NCI-H774 (cell line): ENCODE measurements around the gene HNRNPC.
"Not testable (repeated sequence)": the region's sequence is repeated elsewhere in the genome, so short reads cannot be mapped to it uniquely, and the experiment has no call there.

ENCODE experiments used
- DNase-seq: peaks from one replicate; lab custom pipeline; 2025; lab: John Stamatoyannopoulos, UW

HNRNPC gene

DNA sequence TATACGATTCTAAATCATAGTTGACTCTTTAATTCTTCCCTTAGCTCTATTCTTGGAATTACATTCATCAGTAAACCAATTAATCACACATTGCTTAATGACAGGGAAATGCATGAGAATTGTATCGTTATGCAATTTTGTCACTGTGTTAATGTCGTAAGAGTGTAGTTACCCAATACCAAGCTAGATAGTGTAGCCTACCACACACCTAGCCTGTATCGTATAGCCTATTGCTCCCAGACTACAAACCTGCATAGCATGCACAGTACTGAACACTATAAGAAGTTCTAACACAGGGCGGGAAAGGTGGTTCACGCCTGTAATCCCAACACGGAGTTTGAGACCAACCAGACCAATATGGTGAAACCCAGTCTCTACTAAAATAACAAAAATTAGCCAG lies 24.7 kb downstream of the HNRNPC start:
- DNase-seq: no peak

DNA sequence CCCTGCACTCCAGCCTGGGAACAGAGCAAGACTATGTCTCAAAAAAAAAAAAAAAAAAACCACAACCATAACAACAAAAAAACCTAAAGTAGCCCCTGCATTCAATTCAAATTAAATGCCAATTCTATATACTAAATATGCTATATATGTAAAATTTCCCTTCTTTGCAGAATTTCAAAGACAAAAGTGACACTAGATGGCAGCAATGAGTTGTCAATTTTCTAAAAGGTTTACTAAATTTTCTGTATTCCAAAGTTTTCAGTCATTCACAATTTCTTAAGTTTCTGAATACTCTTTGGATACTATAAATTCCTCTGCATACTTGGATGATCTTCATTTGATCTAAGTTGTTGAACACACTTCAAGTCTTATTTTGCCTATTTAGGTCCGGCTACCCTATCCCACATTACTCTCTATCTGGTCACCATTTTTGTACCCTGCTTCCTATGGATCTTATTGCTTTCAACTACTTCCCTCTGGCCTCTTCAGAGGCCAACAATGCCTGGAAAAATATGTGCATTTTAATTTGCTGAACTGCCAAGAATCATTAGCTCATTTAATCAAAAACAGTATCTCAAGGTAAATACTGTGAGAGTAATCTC lies 27.9 kb downstream of the HNRNPC start:
- DNase-seq: no peak

DNA sequence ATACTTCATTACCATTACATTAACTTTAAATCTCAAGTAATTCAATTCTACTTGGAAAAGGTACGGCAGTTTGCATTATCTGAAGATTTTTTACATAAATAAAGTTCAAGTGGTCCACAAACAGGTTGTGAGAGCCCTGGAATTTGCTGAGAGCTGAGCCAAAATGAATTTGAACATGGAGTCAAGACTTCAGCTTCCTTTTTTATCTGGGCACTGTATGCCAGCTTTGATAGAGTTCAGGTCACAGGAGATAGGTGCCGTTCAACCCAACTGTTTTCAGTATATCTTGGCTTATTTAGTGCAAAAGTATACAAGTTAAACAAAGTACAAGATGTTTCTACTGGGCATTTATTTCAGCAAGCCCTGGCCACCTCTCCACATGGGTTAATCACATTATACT lies 28.8 kb downstream of the HNRNPC start:
- DNase-seq: no peak

DNA sequence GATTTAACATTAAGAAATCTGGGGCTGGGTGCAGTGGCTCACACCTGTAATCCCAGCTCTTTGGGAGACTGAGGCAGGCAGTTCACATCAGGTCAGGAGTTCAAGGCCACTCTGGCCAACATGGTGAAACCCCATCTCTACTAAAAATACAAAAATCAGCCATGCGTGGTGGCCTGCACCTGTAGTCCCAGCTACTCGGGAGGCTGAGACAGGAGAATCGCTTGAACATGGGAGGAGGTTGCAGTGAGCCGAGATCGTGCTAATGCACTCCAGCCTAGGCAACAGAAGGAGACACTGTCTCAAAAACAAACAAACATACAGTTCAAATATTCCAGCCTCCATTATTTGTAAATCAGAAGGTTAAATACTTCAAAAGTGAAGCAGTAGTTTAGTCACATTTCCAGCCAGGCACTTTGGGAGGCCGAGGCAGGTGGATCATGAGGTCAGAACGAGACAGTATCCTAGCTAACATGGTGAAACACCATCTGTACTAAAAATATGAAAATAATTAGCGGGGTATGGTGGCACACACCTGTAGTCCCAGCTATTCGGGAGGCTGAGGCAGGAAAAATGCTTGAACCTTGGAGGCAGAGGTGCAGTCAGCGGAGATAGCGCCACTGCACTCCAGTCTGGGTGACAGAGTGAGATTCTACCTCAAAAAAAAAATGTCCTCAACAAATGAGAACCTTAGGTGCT lies 30.3 kb downstream of the HNRNPC start:
- no peak for DNase-seq

DNA sequence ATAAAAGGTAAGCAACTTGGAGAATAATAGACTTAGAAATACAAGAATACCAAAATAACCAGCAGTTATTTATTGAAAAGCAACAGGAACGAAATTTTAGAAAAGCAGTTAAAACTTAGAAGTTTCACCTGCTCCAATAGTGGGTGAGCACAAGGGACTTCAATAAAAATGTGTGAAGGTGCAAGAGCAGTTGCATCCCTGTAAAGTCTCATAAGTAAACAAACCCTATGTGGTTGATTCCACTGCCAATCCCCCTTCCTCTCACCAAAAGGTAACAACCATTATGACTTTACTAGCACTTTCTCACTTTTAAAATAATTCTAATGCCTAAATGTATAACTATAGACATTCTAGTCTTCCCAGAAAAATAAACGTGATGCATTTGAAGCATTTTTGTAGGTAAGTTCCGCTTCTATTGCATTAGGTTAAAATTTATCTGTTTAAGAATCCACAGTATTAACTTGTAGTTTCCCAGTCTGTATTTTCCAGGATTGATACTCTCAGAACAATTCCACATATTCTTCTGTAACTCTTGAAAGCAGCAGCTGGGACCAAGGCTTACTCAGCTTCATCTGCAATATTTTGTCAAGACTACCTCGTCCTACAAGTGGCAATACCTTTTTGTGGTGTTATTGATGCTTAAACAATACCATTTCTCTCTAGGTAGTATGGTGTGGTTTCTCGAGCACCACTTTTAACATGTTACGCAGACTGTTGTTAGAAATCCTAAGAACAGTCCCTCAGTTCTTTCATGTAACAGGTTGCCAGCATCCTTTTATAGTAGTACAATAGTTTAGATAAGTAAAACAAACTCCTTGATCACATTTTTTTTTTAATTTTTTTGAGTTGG lies 32.1 kb downstream of the HNRNPC start:
- no peak for DNase-seq

DNA sequence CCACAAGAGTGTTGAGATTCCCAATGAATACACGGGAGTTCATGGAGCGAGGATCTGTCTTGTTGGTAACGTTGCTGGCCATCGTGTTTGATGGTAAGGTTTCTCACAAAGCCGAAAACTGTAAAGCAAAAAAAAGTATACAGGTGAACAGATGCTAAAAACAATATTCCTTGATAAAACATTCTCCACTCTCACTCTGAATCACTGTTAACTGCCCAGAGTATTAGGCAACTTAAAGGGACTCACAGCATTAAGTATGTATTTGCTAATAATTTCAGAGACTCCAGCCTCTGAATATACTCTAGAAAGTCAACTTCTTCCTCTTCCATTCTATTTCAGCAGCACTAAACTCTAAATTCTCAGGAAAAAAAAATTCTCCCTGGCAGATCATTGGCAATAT lies 35.1 kb downstream of the HNRNPC start:
- DNase-seq: no peak

DNA sequence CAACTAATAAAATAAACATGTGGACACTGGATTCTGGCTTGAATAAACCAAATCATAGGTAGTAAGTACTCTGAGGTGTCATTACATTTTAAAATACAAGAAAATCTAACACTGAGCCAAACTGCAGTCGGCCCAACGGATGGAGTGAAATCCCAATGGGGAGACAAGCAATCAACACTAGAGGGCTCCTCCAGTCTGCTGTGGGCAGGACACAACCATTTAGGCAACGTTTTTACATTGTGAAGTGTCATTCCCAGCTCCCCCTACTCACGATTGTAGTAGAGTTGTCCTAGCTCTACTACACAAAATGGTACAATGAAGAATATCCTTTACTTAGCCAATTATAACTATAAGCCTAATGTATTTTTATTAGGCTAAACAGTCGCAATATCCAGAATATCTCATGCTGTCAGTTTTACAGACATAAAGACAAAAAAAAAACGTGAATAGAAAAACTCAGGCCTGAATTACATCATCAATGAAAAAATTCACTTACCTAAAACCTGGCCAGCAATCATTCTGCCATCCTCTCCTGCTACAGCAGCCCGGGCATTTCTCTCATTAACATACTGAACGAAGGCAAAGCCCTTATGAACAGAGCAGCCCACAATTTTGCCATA lies 35.7 kb downstream of the HNRNPC start:
- no peak for DNase-seq

DNA sequence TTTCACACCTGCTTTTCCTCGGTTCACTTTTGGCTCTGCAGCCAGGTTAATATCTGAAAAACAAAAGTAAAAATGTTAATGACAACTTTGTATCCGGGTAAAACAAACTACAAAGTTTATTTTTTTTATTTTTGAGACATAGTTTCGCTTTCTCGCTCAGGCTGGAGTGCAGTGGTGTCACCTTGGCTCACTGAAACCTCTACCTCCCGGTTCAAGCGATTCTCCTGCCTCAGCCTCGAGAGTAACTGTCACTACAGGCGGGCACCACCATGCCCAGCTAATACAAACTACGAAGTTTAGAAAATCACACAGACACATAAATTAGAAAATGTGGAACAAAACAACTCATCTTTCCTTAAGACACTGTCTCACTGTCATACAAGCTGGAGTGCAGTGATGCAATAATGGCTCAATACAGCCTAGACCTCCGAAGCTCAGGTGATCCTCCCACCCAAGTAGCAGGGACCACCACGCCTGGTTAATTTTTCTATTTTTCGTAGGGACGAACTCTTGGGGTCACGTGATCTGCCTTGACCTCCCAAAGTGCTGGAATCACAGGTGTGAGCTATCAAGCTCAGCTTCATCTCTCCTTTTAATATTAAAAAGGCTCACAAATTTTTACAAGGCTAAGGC lies 38.1 kb downstream of the HNRNPC start:
- no peak for DNase-seq

DNA sequence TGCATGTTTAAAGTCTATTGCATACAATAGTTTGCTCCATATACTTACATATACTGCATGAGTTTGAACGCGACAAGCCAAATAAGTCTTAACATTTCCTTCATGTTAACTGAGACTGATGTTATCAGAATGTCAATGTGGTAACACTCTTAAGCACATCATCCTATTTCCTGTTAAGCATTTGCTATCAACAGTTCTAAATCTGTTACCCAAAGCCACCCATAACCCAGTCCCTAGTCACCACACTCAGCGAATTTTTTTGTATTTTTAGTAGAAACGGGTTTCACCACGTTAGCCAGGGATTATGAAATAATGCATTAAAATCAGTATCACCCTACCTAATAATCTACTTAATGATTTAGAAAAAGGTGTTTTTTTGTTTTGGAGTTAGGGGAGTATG lies 39.4 kb downstream of the HNRNPC start:
- DNase-seq: no peak

DNA sequence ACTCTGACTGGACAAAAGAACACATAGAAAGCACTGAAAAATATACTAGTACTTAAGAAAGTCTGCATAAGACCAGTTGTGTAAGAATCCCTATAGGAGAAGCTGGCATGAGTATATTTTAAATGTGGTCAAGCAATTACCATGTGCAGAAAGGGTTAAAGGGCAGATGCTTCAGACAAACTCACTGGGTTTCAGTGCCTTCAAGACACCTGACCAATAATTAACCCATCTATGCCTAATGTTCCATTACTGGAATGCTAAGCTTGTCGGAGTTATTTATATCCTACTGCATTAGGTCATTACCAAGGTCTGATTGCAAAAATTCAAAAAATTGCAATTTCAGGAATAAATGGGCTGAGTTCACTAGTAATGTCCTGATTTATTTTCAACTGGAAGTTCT lies 41.3 kb downstream of the HNRNPC start:
- DNase-seq: no peak

DNA sequence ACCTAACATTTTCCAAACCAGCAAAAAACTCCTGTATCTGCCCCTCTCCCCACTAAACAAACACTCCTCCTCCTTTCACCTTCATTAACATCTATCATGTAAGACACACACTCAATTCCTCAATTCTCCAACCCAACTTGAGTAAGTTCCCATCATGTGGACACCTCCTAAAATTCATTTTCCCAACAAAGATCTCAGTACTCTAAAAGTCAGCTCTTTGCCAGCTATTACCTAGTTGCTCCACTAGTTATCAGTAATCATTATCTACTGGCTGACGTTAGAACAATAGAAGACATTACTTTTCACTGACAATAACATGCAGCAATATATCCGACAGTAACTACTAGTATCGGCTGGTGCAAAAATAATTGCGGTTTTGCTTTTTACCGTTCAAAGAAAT lies 42.1 kb downstream of the HNRNPC start:
- no peak for DNase-seq

DNA sequence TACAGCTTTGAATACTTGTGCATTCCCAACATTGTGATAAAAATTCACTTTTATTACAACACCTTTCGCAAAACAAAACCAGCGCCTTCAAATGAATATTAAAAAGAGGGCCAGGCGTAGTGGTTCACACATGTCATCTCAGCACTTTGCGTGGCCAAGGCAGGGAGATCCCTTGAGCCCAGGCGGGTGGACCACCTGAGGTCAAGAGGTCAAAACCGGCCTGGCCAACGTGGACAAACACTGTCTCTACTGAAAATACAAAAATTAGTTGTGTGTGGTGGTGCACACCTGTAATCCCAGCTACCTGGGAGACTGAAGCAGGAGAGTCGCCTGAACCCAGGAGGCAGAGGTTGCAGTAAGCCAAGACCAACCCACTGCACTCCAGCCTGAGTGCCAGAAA lies 42.8 kb downstream of the HNRNPC start:
- DNase-seq: no peak

DNA sequence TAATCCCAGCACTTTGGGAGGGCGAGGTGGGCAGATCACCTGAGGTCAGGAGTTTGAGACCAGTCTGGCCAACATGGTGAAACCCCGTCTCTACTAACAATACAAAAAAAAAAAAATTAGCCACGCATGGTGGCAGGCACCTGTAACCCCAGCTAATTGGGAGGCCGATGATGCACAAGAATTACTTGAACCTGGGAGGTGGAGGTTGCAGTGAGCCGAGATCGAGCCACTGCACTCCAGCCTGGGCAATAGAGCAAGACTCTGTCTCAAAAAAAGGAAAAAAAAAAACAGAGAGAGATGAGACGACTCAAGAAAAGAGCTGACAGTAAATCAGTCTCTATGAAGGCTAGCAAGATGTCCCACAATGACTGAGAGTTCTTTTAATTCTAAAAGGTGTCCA lies 44.1 kb downstream of the HNRNPC start:
- not testable (repeated sequence) for DNase-seq

DNA sequence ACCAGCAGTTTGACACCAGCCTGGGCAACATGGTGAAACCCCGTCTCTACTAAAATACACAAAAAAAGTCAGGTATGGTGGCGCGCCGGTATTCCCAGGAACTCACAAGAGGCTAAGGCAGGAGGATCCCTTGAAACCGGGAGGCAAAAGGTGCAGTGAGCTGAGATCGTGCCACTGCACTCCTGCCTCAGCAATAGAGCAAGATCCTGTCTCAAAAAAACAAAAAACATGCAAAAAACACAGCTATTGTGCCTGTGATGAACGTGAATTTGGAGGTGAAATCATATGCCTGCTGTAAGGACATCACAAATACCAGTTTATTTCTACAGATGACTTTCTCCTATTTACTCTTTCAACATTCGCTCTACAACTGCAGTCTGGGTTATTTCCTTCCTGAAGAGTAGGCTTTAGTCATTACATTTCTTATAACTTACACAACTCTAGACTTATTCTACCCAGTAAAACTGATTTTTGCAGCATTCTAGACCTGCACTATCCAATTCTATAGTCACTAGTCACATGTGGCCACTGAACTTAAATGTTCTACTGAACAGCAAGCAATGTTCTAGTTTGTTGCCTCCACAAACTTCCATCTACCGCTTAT lies 48.3 kb downstream of the HNRNPC start:
- DNase-seq: no peak

DNA sequence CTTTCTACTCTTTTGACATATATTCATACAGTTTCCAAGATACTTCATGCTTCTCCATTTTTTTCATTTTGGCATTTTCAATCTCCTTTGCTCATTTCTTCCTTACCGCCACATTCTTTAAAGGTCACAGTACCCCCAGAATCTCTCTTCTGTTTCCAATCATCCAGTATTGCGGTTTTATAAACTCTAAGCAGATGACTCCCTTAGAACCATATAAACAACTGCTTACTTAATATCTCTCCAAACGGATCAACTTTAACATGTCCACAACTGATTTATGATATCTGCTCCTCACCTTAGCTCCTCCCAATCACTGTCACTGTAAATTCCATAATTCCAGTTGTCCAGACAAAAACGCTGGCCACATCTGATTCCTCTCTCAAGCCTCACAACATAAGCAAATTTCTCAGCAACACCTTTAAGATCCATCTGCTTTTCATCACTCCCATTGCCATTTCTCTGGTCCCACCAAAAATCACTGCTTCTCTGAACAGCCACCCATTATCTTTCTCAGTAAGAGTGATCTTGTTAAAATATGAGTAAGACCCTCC lies 49.6 kb downstream of the HNRNPC start:
- DNase-seq: no peak

DNA sequence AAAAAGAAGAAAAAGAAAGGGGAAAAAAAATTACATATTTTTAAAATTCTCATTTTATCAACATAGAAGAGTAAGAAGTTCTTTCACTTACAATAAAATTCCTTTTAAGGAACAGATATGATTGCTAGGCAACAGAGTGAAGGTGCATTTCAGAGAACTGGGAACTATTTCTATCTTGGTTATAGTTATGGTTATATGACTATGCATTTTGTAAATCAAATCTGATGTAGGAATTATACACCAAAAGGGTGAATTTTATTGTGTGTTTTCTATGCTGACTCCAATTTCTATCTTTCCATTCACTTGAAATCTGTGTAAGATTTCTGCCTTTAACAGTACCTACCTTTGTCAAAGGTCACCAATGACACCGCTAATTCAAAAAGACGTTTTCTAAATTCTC lies 50.1 kb downstream of the HNRNPC start:
- DNase-seq: no peak

DNA sequence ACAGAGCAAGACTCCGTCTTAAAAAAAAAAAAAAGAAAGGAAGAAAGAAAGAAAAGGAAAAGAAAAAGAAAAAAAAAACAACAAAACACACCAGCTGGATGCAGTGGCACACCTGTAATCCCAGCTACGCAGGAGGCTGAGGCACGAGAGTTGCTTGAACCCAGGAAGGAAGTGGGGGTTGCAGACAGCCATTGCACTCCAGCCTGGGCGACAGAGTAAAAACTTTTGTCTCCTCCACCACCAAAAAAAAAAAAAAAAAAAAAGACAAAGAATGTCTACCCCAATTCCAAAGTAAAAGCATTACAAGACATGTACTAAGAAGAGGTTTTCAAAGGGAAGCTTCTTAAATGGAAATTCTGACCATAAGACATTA lies 53.4 kb downstream of the HNRNPC start:
- no peak for DNase-seq

DNA sequence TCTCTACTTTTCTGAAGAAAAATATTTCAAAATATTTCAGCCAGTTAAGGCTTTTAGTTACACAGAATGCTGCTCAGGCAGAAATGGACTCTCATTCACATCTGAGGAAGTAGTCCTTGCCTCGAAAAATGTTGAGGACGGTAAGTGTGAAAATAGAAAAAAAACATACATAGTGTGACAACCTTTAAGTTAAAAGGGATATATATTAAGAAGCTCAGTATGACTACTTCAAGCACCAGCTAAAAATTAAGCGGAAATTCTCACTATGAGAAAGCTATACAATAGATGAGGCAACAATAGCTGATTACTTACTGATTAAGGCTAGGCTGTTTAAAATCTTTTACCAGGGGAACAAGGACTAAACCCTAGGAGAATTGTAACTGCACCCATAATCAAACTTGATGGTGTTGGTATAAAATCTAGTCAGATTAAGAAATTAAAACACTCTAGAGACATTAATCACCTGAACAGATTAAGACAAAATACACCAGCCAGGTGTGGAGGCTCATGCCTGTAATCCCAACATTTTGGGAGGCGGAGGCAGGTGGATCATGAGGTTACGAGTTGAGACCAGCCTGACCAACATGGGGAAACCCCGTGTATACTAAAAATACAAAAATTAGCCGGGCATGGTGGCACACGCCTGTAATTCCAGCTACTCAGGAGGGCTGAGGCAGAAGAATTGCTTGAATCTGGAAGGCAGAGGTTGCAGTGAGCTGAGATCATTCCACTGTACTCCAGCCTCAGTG lies 53.9 kb downstream of the HNRNPC start:
- no peak for DNase-seq

DNA sequence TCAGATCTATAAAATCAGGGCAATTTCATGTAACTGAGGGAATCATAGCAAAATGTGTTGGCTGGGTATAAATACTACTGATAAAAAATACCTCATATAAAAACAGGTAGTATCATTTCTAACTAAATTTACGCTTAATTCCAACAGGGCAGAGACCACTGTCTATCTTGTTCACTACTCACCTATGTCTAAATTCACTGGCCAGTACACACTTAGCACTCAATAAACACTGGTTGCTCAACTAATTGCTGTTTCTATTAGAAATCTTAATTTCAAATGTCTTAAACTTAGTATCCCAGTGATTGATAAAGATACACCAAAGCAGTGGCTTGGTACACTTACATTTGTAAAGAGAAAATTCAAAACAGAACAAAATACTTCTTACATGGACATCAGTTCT lies 55.6 kb downstream of the HNRNPC start:
- DNase-seq: no peak

DNA sequence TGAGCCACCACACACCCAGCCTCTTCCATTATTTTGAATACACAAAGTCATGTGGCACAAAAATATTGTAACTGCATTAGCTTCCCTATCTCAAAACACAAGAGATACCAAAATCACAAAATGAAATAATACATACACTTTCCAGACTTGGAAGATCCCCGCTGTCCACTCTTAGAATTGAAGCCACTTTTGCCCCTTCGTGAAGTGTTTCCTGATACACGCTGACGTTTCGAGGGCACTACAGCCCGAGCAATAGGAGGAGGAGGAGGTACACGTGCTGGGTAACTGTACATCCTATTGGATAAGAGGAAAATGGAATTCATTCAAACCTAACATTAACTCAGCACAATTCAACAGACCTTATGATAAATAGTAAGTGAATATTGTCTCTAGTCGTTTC lies 56.4 kb downstream of the HNRNPC start:
- DNase-seq: not testable (repeated sequence)

DNA sequence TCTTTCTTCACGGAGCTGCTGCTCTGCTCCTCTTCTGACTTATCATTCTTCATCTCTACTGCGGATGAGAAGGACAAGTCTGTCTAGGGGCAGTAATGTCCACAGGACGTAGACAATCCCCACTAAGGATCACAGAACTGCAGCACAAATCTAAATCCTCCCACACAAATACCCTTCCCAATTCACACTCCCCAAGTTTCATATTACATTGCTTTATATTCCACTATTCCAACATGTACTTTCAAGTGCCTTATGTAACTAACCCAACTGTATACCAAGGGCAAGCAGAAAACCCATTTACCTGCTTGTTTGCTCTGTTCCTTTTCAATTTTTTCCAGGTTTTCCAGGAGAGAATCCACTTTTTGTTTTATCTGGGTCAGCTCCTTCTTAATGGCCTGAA lies 57.7 kb downstream of the HNRNPC start:
- no peak for DNase-seq
